Breast epithelium (tissue), 4 donors: ENCODE results near the gene MUC22. TPM values are rescaled to one million over a fixed set of nuclear protein-coding genes. Genes with fewer than 3 reads are reported as not detected.

Source experiments
- DNase-seq, 2 donors: peaks; one replicate each; pipeline ENCODE4 v3.0.0-alpha.2; 2019; ENCODE audit warnings: low spot score in 2 of 2
- H3K27ac ChIP-seq, 2 donors: fragments of 200-600 bp; sonication (generic) in 1 of 2; one replicate each; pipeline ENCODE4 v1.5.1; 2016 to 2019; ENCODE audit warnings: mild to moderate bottlenecking in 1 of 2
- H3K27me3 ChIP-seq, 2 donors: fragments of 200-600 bp; sonication (generic) in 1 of 2; one replicate each; pipeline versions ENCODE4 v1.5.1 to v1.6.0; 2017 to 2019; ENCODE audit warnings: control low read depth in 1 of 2, mild to moderate bottlenecking in 1 of 2
- H3K36me3 ChIP-seq: fragments of 200-600 bp; one replicate; pipeline ENCODE4 v1.5.1; 2019
- H3K4me1 ChIP-seq, 2 donors: fragments of 200-600 bp; sonication (generic); one replicate each; pipeline ENCODE4 v1.5.1; 2016 to 2019; ENCODE audit warnings: control low read depth in 1 of 2
- H3K4me3 ChIP-seq, 3 donors: fragments of 200-600 bp; sonication (generic); 1 replicate in 2 of 3; 2 replicates in 1 of 3; pipeline ENCODE4 v1.5.1; 2016 to 2019; ENCODE audit warnings: mild to moderate bottlenecking in 3 of 3, moderate library complexity in 2 of 3
- H3K9me3 ChIP-seq, 2 donors: fragments of 200-600 bp; sonication (generic) in 1 of 2; one replicate each; pipeline ENCODE4 v1.5.1; 2016 to 2019; ENCODE audit warnings: control low read depth in 1 of 2
- CTCF ChIP-seq, 3 donors: fragments of 450-650 bp; IDR thresholded peaks; one replicate each; pipeline ENCODE4 v1.5.1; 2016 to 2017; ENCODE audit warnings: antibody characterized with exemption in 3 of 3, mild to moderate bottlenecking in 3 of 3, moderate library complexity in 3 of 3
- POLR2A ChIP-seq: fragments of 450-650 bp; IDR thresholded peaks from one replicate; pipeline ENCODE4 v1.6.1; 2016; ENCODE audit warnings: antibody characterized with exemption, mild to moderate bottlenecking, moderate library complexity
- POLR2AphosphoS5 ChIP-seq, 3 donors: sonication (generic); formaldehyde crosslinking; IDR thresholded peaks; one replicate each; pipeline ENCODE4 v1.6.1; 2017; ENCODE audit warnings: antibody characterized with exemption in 3 of 3
- intact Hi-C: fragments of 100-400 bp; cut with DNase I; formaldehyde crosslinking; loops from one replicate; pipeline ENCODE4 v1.15.1; 2023; ENCODE audit warnings: low total_unique reads
- total RNA-seq, 3 donors: library from RNA; depleted of rRNA; stranded (reverse); fragments of >200 nt; gene quantifications; one replicate each; pipeline ENCODE4 v1.1.0, GENCODE V29; 2016

The MUC22 gene
- total RNA-seq, 3 donors from 2014 or later: not detected

GRCh38 chr6:30987304-30987703 lies 23.0 kb upstream of the MUC22 start:
- Histone ChIP-seq H3K9me3 (no peaks in the 10 kb centered on the region), H3K27me3 (no peaks in the 10 kb centered on the region), H3K27ac (no peak overlapping the region), H3K4me3 (no peak overlapping the region), H3K36me3 (no peaks in the 10 kb centered on the region), H3K4me1 (no peaks in the 10 kb centered on the region)
- intact Hi-C loops: no loop called here
- no peak for DNase-seq
- TF ChIP-seq POLR2A (no peak), CTCF (IDR thresholded peaks at IDR 0.05) (no peak), POLR2AphosphoS5 (IDR thresholded peaks at IDR 0.05) (no peak)

GRCh38 chr6:30988209-30988825 lies 22.0 kb upstream of the MUC22 start:
- no peak overlapping the region for H3K4me3 ChIP-seq
- H3K4me1 ChIP-seq: no peaks in the 10 kb centered on the region
- DNase-seq: no peak
- intact Hi-C loops: no loop called here
- H3K9me3 ChIP-seq: no peaks in the 10 kb centered on the region
- no peaks in the 10 kb centered on the region for H3K36me3 ChIP-seq
- H3K27me3 ChIP-seq: no peaks in the 10 kb centered on the region
- TF ChIP-seq POLR2A (no peak), CTCF (IDR thresholded peaks at IDR 0.05) (no peak), POLR2AphosphoS5 (IDR thresholded peaks at IDR 0.05) (no peak)
- H3K27ac ChIP-seq: no peak overlapping the region

GRCh38 chr6:30990422-30991086 lies 19.7 kb upstream of the MUC22 start:
- Histone ChIP-seq H3K36me3 (no peaks in the 10 kb centered on the region), H3K9me3 (no peaks in the 10 kb centered on the region), H3K4me1 (no peaks in the 10 kb centered on the region), H3K27me3 (no peaks in the 10 kb centered on the region), H3K4me3 (no peak overlapping the region), H3K27ac (no peak overlapping the region)
- TF ChIP-seq CTCF (IDR thresholded peaks at IDR 0.05) (no peak), POLR2AphosphoS5 (IDR thresholded peaks at IDR 0.05) (no peak), POLR2A (no peak)
- intact Hi-C loops: no loop called here
- DNase-seq: no peak

- no peak for TF ChIP-seq CTCF (IDR thresholded peaks at IDR 0.05)
- TF ChIP-seq POLR2AphosphoS5 (IDR thresholded peaks at IDR 0.05): no peak
- no peak for TF ChIP-seq POLR2A
- DNase-seq: no peak
- intact Hi-C loops: no loop called here
Observed at GRCh38 chr6:30991891-30992290, 18.4 kb upstream of the MUC22 start.

GRCh38 chr6:30997301-30997700 lies 13.0 kb upstream of the MUC22 start:
- intact Hi-C loops: no loop called here
- Histone ChIP-seq H3K4me3 (no peak overlapping the region), H3K36me3 (no peaks in the 10 kb centered on the region), H3K27ac (no peak overlapping the region), H3K4me1 (peaks cover 0 to 8% of the 10 kb centered on the region in 2 donors), H3K9me3 (no peaks in the 10 kb centered on the region), H3K27me3 (no peaks in the 10 kb centered on the region)
- no peak for DNase-seq
- TF ChIP-seq CTCF (IDR thresholded peaks at IDR 0.05) (no peak), POLR2A (no peak), POLR2AphosphoS5 (IDR thresholded peaks at IDR 0.05) (no peak)

More at GRCh38 chr6:30991891-30992290, 18.4 kb upstream of the MUC22 start:
- no peak overlapping the region for H3K27ac ChIP-seq
- H3K4me3 ChIP-seq: no peak overlapping the region
- H3K9me3 ChIP-seq: no peaks in the 10 kb centered on the region
- no peaks in the 10 kb centered on the region for H3K36me3 ChIP-seq
- H3K4me1 ChIP-seq: no peaks in the 10 kb centered on the region
- no peaks in the 10 kb centered on the region for H3K27me3 ChIP-seq
